HG03469 (cell line): ENCODE results near the gene AEBP1.

Experiments
- ATAC-seq: cut with Tn5 transposase; IDR thresholded peaks from one replicate; pipeline ENCODE4 v1.9.1; 2021; ENCODE audit warnings: mild to moderate bottlenecking, moderate library complexity, moderate number of reproducible peaks; ENCODE audit not compliant: unreplicated experiment

AEBP1 gene

GRCh38 chr7:44104860-44105771 lies 971 bp downstream of the AEBP1 start:
- ATAC-seq = no peak

GRCh38 chr7:44105832-44106231 lies 1.7 kb downstream of the AEBP1 start:
- no peak for ATAC-seq

- ATAC-seq = no peak
These were observed 2.3 kb downstream of the AEBP1 start for GRCh38 chr7:44106311-44107065.

DNA sequence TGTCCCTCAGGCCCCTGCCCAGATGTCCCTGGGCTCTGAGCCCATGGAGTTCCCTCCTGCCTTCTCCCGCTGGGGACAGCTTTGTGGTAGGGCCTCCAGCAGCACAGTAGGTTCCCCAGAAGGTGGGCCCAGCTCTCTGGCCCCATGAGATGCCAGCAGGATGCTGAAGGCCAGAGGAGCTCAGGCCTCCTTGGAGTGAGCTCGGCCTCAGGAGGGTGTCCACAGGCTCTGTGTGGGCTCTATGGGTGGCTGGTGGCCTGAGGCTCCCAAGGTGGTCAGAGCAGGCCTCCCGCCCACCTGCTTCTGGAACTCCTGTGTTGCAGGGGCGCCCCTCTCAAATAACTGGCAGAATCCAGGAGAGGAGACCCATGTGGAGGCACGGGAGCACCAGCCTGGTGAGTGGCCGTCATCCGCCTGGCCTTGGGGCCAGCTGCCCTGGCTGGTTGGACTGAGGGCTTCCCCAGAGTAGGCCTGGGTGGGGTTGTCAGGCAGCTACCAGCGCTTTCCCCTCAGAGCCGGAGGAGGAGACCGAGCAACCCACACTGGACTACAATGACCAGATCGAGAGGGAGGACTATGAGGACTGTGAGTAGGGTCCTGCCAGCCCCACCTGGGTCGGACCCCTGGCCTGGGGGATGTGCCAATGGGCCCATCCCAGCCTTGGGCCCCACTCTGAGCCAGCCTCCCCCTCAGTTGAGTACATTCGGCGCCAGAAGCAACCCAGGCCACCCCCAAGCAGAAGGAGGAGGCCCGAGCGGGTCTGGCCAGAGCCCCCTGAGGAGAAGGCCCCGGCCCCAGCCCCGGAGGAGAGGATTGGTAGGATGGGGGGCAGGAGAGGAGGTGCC lies 3.2 kb downstream of the AEBP1 start:
- ATAC-seq = no peak

DNA sequence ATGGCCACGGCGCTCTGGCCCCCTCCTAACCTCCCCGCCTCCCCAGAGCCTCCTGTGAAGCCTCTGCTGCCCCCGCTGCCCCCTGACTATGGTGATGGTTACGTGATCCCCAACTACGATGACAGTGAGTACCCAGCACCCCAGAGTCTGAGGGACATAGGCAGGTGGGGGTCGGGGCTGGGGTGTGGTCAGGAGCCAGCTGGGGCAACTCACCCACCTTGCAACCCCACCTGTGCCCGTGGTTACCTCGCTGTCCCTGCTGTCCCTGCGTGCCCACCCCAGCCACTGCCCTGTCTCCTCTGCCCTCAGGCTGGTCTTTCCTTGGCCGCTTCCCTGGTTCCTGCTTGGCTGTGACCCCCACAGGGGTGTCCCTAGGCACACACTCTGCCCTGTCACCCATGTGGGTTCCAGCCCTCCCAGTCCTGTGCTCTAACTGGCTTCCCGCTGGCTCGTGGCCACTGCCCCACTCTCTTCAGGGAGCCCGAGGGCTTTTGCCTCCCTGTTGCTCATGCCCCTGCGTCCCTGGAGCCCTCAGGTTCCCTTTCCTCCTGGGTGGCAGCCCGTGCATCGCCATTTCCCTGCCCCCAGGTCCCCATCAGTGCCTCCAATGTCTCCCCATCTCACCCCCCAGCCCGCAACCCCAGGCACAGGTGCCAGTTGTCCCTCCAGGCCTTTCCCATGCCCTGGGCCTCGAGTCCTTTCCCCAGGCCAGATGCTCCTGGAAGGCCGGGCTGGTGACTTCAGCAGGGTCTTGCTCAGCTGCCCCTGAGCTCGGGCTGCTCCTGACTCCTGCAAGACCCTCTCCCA lies 4.0 kb downstream of the AEBP1 start:
- ATAC-seq = no peak

DNA sequence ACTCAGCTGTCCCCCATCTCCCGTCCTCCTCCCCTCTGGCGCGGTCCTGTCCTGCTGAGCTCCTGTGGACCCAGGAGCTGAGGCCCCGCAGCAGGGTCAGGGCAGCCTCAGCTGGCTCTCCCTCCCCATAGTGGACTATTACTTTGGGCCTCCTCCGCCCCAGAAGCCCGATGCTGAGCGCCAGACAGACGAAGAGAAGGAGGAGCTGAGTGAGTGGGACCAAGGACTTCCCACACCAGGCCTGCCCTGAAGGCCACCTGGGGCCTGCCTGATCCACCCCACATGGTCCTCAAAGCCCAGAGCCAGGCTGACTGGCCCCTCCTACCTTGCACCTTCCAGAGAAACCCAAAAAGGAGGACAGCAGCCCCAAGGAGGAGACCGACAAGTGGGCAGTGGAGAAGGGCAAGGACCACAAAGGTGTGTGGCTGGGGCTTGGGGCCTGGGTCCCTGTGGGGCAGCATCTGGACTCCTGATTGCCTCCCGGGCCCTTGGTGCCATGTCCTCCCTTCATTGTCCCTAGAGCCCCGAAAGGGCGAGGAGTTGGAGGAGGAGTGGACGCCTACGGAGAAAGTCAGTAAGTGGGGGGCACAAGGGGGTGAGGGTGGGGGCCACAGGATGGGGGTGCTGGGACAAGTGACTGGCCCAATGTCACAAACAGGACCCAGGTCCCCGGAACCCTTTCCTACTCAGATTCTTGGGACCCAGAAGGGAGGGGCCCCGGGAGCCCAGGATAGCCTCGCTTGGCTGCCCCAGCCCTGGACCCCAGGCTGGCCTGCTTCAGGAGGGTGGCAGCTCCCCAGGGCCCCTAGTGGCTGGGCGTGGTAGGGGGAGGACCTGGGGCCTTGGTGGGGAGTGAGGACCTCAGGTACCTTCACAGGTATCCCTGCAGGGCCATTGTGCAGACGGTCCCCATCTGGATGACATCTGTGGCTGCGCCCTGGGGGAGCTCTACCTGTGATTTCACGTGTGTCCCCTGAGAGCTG lies 4.9 kb downstream of the AEBP1 start:
- no peak for ATAC-seq

- ATAC-seq = no peak
These were observed 5.8 kb downstream of the AEBP1 start for GRCh38 chr7:44109991-44110390.

DNA sequence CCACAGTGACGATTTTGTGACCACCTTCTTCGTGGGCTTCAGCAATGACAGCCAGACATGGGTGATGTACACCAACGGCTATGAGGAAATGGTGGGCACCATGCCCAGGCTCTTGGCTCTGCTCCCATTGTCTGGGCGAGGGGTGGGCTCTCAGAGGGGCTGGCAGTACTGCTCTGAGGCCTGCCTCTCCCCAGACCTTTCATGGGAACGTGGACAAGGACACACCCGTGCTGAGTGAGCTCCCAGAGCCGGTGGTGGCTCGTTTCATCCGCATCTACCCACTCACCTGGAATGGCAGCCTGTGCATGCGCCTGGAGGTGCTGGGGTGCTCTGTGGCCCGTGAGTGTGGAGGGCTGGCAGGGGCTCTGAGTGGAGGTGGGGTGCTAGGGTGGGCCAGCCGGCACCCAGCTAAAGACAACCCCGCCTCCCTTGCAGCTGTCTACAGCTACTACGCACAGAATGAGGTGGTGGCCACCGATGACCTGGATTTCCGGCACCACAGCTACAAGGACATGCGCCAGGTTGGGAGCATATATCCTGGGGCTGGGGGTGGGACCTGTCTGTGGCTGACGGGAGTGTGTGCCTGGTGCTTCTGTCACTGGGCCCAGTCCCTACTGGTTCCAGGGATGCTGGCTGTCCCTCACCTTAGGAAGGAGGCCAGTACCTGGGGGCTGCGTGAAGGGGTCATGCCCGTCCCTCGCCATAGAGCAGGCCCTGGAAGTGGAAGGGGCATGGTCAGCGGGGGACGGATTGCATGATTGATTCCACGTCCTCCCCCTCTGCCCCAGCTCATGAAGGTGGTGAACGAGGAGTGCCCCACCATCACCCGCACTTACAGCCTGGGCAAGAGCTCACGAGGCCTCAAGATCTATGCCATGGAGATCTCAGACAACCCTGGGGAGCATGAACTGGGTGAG lies 6.8 kb downstream of the AEBP1 start:
- no peak for ATAC-seq

DNA sequence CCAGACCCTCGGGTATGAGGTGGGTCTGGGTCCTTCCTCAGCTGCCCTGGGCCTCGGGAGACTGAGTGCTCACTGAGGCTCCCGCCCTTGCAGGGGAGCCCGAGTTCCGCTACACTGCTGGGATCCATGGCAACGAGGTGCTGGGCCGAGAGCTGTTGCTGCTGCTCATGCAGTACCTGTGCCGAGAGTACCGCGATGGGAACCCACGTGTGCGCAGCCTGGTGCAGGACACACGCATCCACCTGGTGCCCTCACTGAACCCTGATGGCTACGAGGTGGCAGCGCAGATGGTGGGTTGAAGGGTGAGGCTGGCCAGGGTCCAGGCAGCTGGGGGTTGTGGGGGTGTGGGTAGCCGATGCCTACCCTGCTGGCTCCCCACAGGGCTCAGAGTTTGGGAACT lies 7.6 kb downstream of the AEBP1 start:
- no peak for ATAC-seq

GRCh38 chr7:44112231-44112996 lies 8.3 kb downstream of the AEBP1 start:
- no peak for ATAC-seq

DNA sequence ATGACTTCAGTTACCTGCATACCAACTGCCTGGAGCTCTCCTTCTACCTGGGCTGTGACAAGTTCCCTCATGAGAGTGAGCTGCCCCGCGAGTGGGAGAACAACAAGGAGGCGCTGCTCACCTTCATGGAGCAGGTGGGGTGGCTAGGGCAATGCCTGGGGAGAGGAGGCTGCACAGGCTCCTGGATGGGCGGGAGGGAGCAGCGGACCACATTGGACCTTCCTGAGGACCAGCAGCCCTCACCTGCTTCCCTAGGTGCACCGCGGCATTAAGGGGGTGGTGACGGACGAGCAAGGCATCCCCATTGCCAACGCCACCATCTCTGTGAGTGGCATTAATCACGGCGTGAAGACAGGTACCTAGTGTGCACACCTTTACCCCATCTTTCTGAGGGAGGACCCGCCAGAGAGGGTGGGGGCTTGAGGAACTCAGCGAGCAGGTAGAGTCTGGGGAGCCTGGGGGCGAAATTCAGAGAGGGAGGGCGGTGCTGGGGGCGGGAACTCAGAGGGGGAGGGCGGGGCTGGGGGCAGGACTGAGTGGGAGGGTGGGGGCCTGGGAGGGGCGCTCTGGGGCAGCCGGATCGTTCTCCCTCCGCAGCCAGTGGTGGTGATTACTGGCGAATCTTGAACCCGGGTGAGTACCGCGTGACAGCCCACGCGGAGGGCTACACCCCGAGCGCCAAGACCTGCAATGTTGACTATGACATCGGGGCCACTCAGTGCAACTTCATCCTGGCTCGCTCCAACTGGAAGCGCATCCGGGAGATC lies 9.0 kb downstream of the AEBP1 start:
- no peak for ATAC-seq

GRCh38 chr7:44113764-44114354 lies 9.7 kb downstream of the AEBP1 start:
- no peak for ATAC-seq

- no peak for ATAC-seq
These were observed 10.6 kb downstream of the AEBP1 start for GRCh38 chr7:44114586-44115310.

- ATAC-seq = no peak
These were observed 12.1 kb downstream of the AEBP1 start for GRCh38 chr7:44116087-44116788.
